Small intestine (tissue), 7 donors: ENCODE measurements around the gene S100A6. TPM values are rescaled to one million over a fixed set of nuclear protein-coding genes. Genes with fewer than 3 reads are reported as not detected.

ENCODE experiments used
- DNase-seq, 2 donors: peaks; one replicate each; pipeline versions ENCODE4 v3.0.0 to v3.0.0-alpha.2; 2013
- FAIRE-seq: peaks from 2 replicates; lab custom pipeline; 2012; peaks lifted over from hg19 to GRCh38; lab: Jason Lieb, UNC
- H3K27ac ChIP-seq, 3 donors: one replicate each; pipeline ENCODE4 v1.5.1; 2013; ENCODE audit warnings: low read length in 2 of 3, mild to moderate bottlenecking in 2 of 3, control low read depth in 1 of 3, inconsistent platforms in 1 of 3, low read depth in 1 of 3, moderate library complexity in 1 of 3
- H3K27me3 ChIP-seq, 3 donors: one replicate each; pipeline ENCODE4 v1.6.1; 2013; ENCODE audit warnings: low read length in 3 of 3, inconsistent platforms in 1 of 3; ENCODE audit not compliant: control insufficient read depth in 3 of 3, insufficient read depth in 3 of 3
- H3K36me3 ChIP-seq, 3 donors: one replicate each; pipeline ENCODE4 v1.6.1; 2013; ENCODE audit warnings: low read length in 3 of 3, inconsistent platforms in 1 of 3, low read depth in 1 of 3, mild to moderate bottlenecking in 1 of 3, moderate library complexity in 1 of 3; ENCODE audit not compliant: control insufficient read depth in 3 of 3, insufficient read depth in 2 of 3
- H3K4me1 ChIP-seq, 3 donors: one replicate each; pipeline ENCODE4 v1.6.1; 2013; ENCODE audit warnings: low read length in 2 of 3, inconsistent platforms in 1 of 3, low read depth in 1 of 3, mild to moderate bottlenecking in 1 of 3, moderate library complexity in 1 of 3; ENCODE audit not compliant: control insufficient read depth in 3 of 3, insufficient read depth in 2 of 3
- H3K4me3 ChIP-seq, 3 donors: one replicate each; pipeline ENCODE4 v1.5.1; 2013; ENCODE audit warnings: low read length in 3 of 3, control low read depth in 1 of 3, inconsistent platforms in 1 of 3, low read depth in 1 of 3, mild to moderate bottlenecking in 1 of 3, moderate library complexity in 1 of 3
- H3K9me3 ChIP-seq, 2 donors: one replicate each; pipeline ENCODE4 v1.6.1; 2013; ENCODE audit warnings: low read depth in 1 of 2, low read length in 1 of 2; ENCODE audit not compliant: control insufficient read depth in 2 of 2, insufficient read depth in 1 of 2
- WGBS, 3 donors: extraction: QIAGEN DNeasy Blood & Tissue Kit; methylation state at CpG; one replicate each; pipeline ENCODE4 v1.1.7; 2013; 5-methylcytosine and 5-hydroxymethylcytosine counted together
- polyA plus RNA-seq, 4 donors: library from polyadenylated mRNA; stranded (reverse) in 3 of 4; unstranded in 1 of 4; fragments of 200-250 nt in 3 of 4; fragments of 120-200 nt in 1 of 4; gene quantifications; one replicate each; pipeline versions ENCODE4 v1.2.1 to v1.2.3, GENCODE V29; 2013
- donor health status: healthy with polysubstance abuse.
- donor health status: control.
- donor health status: control.
- donor health status: Bipolar disorder and iron deficiency.
- donor health status: healthy.

S100A6 gene
- polyA plus RNA-seq, 4 donors, result 313 to 4,929 (median 1,988) TPM

- H3K36me3 ChIP-seq, result peaks cover 0 to 3% (median 0%) of the 10 kb centered on the region in 3 donors
- no peak for FAIRE-seq
- H3K9me3 ChIP-seq, result no peaks in the 10 kb centered on the region
- H3K4me3 ChIP-seq, result no peak overlapping the region
- H3K4me1 ChIP-seq, result peaks cover 0 to 14% (median 6%) of the 10 kb centered on the region in 3 donors
- DNase-seq, result no peak
- 95 to 96% (median 95%) methylated on average over 3 of the region's 3 CpGs for WGBS, 3 donors
- no peak overlapping the region for H3K27ac ChIP-seq
- H3K27me3 ChIP-seq, result no peaks in the 10 kb centered on the region
Measured at GRCh38 chr1:153561466-153561985, 25.7 kb upstream of the S100A6 start.

- Histone ChIP-seq H3K4me3 (no peak overlapping the region), H3K4me1 (peaks cover 0 to 8% (median 2%) of the 10 kb centered on the region in 3 donors), H3K9me3 (no peaks in the 10 kb centered on the region), H3K27ac (no peak overlapping the region), H3K27me3 (no peaks in the 10 kb centered on the region), H3K36me3 (peaks cover 0 to 3% (median 0%) of the 10 kb centered on the region in 3 donors)
- 86 to 89% (median 88%) methylated on average over 10 of the region's 10 CpGs for WGBS, 3 donors
- FAIRE-seq (no peak), DNase-seq (no peak)
Measured at GRCh38 chr1:153560771-153561465, 25.1 kb upstream of the S100A6 start.

- Histone ChIP-seq H3K9me3 (no peaks in the 10 kb centered on the region), H3K27me3 (no peaks in the 10 kb centered on the region), H3K27ac (no peak overlapping the region), H3K4me1 (peaks cover 0 to 1% (median 0%) of the 10 kb centered on the region in 3 donors), H3K4me3 (no peak overlapping the region), H3K36me3 (no peaks in the 10 kb centered on the region)
- FAIRE-seq (no peak), DNase-seq (no peak)
- 43 to 78% (median 67%) methylated on average over 2 of the region's 2 CpGs for WGBS, 3 donors
Measured at GRCh38 chr1:153560241-153560640, 24.4 kb upstream of the S100A6 start.

- Histone ChIP-seq H3K9me3 (no peaks in the 10 kb centered on the region), H3K27me3 (no peaks in the 10 kb centered on the region), H3K4me3 (no peak overlapping the region), H3K36me3 (no peaks in the 10 kb centered on the region), H3K27ac (no peak overlapping the region), H3K4me1 (no peaks in the 10 kb centered on the region)
- 88 to 91% (median 90%) methylated on average over 3 of the region's 3 CpGs for WGBS, 3 donors
- FAIRE-seq, result no peak
- no peak for DNase-seq
Measured at GRCh38 chr1:153557877-153558276, 22.1 kb upstream of the S100A6 start.

- Histone ChIP-seq H3K27me3 (no peaks in the 10 kb centered on the region), H3K4me3 (no peak overlapping the region), H3K4me1 (no peaks in the 10 kb centered on the region), H3K27ac (no peak overlapping the region), H3K9me3 (no peaks in the 10 kb centered on the region), H3K36me3 (no peaks in the 10 kb centered on the region)
- no peak for DNase-seq
- 92 to 93% (median 92%) methylated on average over 1 of the region's 1 CpG for WGBS, 3 donors
- no peak for FAIRE-seq
Measured at GRCh38 chr1:153556348-153556747, 20.6 kb upstream of the S100A6 start.

- Histone ChIP-seq H3K27me3 (no peaks in the 10 kb centered on the region), H3K4me1 (peaks cover 0 to 6% (median 5%) of the 10 kb centered on the region in 3 donors), H3K9me3 (no peaks in the 10 kb centered on the region), H3K4me3 (no peak overlapping the region), H3K27ac (no peak overlapping the region), H3K36me3 (no peaks in the 10 kb centered on the region)
- DNase-seq, result no peak
- 70 to 86% (median 82%) methylated on average over 2 of the region's 2 CpGs for WGBS, 3 donors
- FAIRE-seq, result no peak
Measured at GRCh38 chr1:153553830-153554541, 18.2 kb upstream of the S100A6 start.

- no peak for DNase-seq
- Histone ChIP-seq H3K4me3 (no peak overlapping the region), H3K4me1 (peaks cover 0 to 10% (median 10%) of the 10 kb centered on the region in 3 donors), H3K9me3 (no peaks in the 10 kb centered on the region), H3K27ac (no peak overlapping the region), H3K27me3 (no peaks in the 10 kb centered on the region), H3K36me3 (no peaks in the 10 kb centered on the region)
- FAIRE-seq, result no peak
- 91 to 93% (median 92%) methylated on average over 12 of the region's 12 CpGs for WGBS, 3 donors
Measured at GRCh38 chr1:153553096-153553495, 17.3 kb upstream of the S100A6 start.

GRCh38 chr1:153552335-153552734 lies 16.5 kb upstream of the S100A6 start:
- H3K27me3 ChIP-seq, result no peaks in the 10 kb centered on the region
- no peaks in the 10 kb centered on the region for H3K9me3 ChIP-seq
- peaks cover 0 to 12% (median 10%) of the 10 kb centered on the region in 3 donors for H3K4me1 ChIP-seq
- WGBS, 3 donors, result 85 to 92% (median 87%) methylated on average over 8 of the region's 8 CpGs
- no peak overlapping the region for H3K27ac ChIP-seq
- DNase-seq (no peak), FAIRE-seq (no peak)
- no peaks in the 10 kb centered on the region for H3K36me3 ChIP-seq
- no peak overlapping the region for H3K4me3 ChIP-seq
